Measurements from ENCODE around the gene SORL1-AS1.
A peak's percentile ranks its signal among the peaks of the same experiment; 100 is the strongest.

The SORL1-AS1 gene

DNA sequence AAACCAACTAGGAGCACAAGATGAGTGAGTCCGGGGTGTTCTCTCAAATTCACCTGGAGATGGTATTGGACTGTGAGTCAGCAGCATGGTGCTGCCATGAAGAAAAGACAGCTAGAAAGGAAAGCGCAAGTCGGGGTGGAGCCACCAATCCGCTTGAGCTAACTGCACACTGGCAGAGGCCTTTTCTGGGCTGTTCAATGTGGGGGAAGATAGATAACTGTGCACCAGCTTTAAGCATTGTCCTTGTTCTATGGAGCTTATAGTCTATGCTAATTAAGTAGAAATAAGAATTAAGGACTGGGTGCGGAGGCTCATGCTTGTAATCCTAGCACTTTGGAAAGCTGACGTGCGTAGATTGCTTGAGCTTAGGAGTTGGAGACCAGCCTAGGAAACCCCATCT lies 21.9 kb upstream of the SORL1-AS1 start:
- DNase-seq = no peak

DNA sequence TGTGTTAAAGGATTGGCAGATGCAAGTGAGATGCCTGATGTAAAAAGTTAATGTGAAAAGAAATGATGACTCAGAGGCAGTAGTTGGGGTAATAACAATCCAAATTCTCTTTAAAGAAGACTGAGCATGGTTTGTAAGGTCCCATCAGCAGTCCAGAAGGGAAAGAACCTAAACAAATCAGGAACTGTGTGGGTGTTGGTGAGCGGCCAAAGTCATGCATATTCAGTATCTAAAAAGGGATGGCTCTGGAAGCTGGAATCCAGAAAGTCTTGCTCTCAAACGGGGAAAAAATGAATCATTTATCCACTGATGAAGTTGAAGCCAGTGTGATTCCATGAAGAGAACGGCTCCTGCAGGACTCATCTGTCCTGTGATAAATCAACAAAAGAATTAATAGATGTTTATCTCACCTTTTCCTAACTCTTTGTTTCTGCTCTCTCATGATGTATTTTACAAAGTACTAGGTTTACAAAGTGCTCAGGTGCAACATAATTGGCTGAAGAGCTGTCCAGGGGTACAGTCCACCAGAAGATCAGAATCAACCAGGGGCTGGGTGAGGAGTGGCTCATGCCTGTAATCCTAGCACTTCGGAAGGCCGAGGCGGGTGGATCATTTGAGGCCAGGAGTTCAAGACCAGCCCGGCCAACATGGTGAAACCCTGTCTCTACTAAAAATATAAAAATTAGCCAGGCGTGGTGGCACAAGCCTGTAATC lies 20.5 kb upstream of the SORL1-AS1 start:
- DNase-seq = no peak

DNA sequence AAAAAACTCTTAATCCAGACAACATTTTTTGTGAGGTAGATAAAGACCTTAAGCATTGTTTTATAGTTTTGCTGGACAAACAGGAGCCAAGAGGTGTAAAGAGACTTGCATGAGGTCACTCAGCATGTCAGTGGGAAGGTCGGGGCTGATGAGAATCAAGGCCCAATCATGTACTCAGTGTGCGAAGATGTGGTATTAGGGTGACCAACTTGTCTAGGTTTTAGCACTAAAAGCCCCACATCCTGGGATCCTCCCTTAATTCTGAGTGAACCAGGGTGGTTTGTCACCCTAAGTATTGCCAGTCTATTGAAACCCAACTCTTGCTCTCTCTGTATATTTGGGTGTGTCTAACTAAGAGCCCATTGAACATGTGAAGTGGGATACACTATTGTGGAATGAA lies 19.5 kb upstream of the SORL1-AS1 start:
- peak; percentile 59 for DNase-seq

GRCh38 chr11:121471167-121471566 lies 18.4 kb upstream of the SORL1-AS1 start:
- no peak for DNase-seq

- no peak for DNase-seq
Measured at GRCh38 chr11:121469910-121470309, 17.1 kb upstream of the SORL1-AS1 start.

GRCh38 chr11:121467965-121468364 lies 15.2 kb upstream of the SORL1-AS1 start:
- peak; percentile 86 for DNase-seq

GRCh38 chr11:121467471-121467870 lies 14.7 kb upstream of the SORL1-AS1 start:
- no peak for DNase-seq

DNA sequence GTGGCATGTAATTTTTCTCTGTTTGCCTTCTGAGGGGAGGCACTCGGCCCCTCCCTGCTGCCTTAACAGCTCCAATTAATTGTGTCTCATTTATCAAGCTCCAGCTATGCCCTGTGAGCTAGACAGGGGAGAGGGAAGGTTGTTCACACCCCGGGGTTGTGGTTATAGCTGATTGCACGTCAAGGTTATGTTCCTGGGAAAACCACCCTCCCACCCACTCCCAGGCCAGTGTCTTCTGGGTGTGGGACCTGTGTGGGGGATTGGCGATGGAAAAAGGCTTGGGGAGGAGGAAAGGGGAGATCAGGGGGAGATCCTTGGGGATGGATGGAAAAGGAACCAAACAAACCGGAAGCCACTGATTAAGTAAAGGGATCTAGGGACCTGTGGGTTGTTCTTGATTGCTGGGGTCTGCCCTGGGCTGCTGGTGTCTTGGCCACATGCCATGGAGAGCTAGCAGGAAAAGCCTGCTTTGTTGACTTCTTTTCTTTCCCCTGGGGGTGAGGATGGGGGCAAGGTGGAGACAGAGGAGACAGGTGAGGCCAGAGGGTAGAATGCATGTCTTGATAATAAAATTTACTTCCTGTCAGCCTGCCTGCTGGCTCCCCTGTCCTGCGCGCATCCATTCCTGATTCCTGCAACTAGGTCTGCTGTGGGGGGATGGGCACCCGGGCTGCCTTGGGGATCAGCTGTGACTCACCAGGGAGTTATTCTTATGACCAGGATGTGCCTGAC lies 13.5 kb upstream of the SORL1-AS1 start:
- peak; percentile 87 for DNase-seq

DNA sequence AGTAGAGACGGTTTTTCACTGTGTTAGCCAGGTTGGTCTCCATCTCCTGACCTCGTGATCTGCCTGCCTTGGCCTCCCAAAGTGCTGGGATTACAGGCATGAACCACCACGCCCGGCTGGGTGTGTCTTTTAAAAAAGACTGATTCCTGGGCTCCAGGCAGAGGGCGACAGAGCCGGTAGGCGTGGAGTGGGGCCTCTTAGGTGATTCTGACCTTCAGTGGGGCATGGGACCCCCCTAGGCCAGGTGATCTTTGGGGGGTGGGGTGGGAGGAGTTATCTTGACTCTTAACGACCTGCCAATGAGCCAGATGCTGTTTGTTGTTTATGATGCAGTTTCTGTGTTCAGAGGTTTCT lies 12.9 kb upstream of the SORL1-AS1 start:
- DNase-seq = no peak

- DNase-seq = peak; percentile 96
Measured at GRCh38 chr11:121464352-121464946, 11.7 kb upstream of the SORL1-AS1 start.

DNA sequence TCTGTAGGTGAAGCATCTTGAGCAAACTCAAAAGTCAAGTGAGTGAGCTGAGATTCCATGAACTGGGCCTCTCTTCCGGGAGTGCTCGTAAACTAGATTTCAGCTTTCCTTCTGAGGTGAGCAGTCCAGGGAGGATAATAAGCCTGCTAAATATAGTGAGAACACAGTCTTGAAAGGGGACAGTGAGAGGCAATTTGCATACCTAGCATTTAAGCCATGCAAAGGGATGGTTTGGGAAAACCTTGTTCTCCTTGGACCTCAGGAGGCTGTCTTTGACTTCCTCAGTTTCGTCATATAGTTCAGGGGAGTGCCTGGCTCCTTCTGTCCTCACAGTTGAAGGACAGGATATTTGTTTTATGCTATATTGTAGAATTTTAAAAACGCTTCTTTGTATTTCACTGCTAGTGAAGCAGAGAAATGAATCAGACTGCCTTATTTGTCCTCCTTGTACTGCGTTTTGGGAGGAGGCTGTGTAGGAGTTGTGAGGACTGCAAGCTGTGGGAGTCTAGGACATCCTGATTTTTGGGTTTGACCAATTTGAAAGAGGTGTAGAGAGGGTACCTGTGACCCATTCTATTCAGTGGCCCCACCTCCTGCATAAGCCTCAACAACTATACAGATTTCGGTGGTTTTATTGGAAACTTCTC lies 11.0 kb upstream of the SORL1-AS1 start:
- DNase-seq = no peak

DNA sequence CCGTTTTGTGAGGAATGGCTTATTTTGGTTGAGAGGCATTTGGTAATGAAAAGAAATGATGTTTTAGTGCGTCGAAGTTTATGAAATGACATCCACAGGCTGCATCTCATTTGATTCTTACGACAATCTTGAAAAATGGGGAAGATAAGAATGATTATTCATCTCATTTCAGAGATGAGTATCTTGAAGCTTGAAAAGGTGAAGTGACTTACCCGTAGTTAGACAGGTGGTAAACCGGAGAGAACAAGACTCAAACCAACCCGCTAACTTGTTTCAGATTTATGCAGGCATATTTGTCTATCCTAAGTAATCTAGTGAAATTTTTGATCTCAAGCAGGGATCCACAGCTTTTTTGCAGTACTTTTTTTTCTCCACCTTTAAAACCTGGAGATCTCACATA lies 9.1 kb upstream of the SORL1-AS1 start:
- no peak for DNase-seq

DNA sequence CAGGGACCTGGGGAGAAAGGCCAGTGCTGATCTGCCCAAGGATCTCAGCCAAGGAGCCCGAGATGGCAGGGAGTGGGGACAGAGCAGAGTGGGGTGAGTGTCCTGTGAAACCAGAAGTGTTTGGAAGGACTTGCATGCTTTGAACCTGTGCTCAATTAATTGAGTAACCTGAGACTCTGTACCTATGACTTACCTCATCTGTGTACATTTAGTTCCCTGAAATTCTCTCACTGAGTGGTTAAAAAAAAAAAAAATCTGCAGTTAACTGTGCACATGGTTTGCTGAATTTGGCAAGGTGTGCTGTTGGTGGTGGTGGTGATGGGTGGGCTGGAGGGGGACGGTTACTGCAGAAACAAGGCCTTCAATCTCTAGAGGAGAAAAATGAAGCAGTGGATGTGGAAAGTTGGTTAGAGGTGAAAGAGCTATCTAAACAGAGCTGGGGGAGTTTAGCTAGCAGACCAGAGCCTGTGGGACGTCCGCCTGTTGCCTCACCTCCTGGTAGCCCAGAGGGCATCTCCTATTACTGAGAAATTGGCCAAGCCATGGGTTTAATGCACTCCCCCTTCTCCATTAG lies 8.3 kb upstream of the SORL1-AS1 start:
- no peak for DNase-seq

- peak; percentile 79 for DNase-seq
Measured at GRCh38 chr11:121459413-121460017, 6.7 kb upstream of the SORL1-AS1 start.

DNA sequence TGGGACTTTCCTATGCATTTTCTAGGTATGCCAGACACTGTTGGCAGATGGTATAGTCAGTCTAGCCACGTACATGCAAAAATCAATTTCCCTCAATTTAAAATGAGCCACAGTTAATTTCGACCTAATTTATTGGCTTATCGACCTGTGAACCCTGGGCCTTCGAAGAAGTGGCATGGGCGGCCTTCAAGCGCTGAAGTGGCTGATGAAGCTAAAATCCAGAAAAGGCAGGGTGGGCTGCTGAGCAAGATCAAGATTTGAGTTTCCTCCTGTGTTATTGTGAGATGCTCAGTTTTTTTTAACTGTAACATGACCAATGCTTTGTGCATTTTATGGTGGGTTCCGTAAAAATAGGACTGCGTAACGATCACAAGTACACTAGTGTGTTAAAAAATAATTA lies 5.8 kb upstream of the SORL1-AS1 start:
- DNase-seq = no peak

GRCh38 chr11:121456816-121457431 lies 4.2 kb upstream of the SORL1-AS1 start:
- DNase-seq = no peak

GRCh38 chr11:121456151-121456550 lies 3.4 kb upstream of the SORL1-AS1 start:
- DNase-seq = no peak

DNA sequence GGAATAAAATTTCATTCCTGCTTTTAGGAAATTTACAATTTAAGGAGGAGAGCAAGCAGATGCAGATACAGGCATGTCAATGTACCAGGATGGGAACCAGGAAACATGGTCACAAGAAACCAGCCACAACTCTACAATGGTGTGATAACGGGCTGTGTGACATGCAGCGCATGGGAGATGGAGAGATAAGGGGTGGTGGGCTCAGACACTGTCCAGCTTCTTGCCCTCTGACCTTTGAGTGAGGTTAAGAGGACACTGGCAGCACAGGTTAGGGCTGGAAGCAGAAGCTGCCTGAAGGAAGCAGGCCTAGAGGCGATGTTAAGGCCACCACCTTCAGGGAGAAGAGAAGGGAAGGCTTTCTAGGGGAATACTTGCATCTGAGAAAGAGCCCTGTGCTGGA lies 2.3 kb upstream of the SORL1-AS1 start:
- DNase-seq = no peak

- no peak for DNase-seq
Measured at GRCh38 chr11:121453589-121454299, 977 bp upstream of the SORL1-AS1 start.

DNA sequence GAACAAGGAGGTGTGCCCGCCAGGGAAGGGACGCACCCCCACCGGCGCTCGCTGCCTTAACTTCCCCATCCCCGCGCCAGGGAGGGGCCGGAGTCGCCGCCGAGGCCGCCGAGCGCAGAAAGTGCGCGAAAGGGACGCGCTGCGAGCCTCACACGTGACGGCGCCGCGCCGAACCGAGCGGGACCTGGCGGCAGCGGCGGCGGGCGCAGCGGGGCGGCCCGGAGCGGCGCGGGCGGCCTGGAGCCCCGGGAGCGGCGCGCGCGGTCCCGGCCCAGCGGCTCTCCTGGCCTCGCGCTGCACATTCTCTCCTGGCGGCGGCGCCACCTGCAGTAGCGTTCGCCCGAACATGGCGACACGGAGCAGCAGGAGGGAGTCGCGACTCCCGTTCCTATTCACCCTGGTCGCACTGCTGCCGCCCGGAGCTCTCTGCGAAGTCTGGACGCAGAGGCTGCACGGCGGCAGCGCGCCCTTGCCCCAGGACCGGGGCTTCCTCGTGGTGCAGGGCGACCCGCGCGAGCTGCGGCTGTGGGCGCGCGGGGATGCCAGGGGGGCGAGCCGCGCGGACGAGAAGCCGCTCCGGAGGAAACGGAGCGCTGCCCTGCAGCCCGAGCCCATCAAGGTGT lies 670 bp downstream of the SORL1-AS1 start, which contains the start of gene SORL1:
SORL1 (plus strand) TSS at position 329 of the 623 bp plus-strand sequence; CDS start at position 347, 18 bp downstream.
- DNase-seq = peak; percentile 75

All from CD4-positive, alpha-beta T cell treated with Interleukin-4 for 4 hours (primary cell).